IMR-90 (cell line): ENCODE results near the gene ACACA. TPM values are rescaled to one million over a fixed set of nuclear protein-coding genes. Genes with fewer than 3 reads are reported as not detected.

Experiments used
- ATAC-seq: fragments of 200-7000 bp; cut with Tn5 transposase; 2 replicates; pipeline ENCODE4 v1.9.1; 2020; ENCODE audit warnings: low read depth, mild to moderate bottlenecking, moderate library complexity
- BruUV-seq: library from RNA; stranded (reverse); fragments of 400-500 nt; replicated peaks from 2 replicates; lab custom pipeline; 2021; lab: Mats Ljungman, UMichigan
- CTCF ChIA-PET: fragments of 300-600 bp; formaldehyde crosslinking; extraction: SDS; loops from one replicate; lab custom pipeline; 2021; ENCODE audit warnings: antibody characterized with exemption; lab: Yijun Ruan, JAX
- POLR2A ChIA-PET: fragments of 300-600 bp; sonication (Branson Sonifier 250); formaldehyde crosslinking; loops from one replicate; lab custom pipeline; 2022; ENCODE audit warnings: antibody characterized with exemption; ENCODE audit not compliant: unreplicated experiment; lab: Charles Lee
- DNase-seq: peaks from one replicate; pipeline ENCODE4 v3.0.0; 2013
- H2AFZ ChIP-seq: replicated peaks from 2 replicates; pipeline ENCODE3; 2013; ENCODE audit warnings: low read length, mild to moderate bottlenecking; ENCODE audit not compliant: poor library complexity
- H2AK5ac ChIP-seq: 2 replicates; pipeline ENCODE4 v1.6.1; 2013; ENCODE audit warnings: low read depth, low read length, inconsistent platforms
- H2AK9ac ChIP-seq: replicated peaks from 2 replicates; pipeline ENCODE3; 2013; ENCODE audit warnings: mild to moderate bottlenecking, low read depth, low read length, moderate library complexity; ENCODE audit not compliant: poor library complexity
- H2BK120ac ChIP-seq: 2 replicates; pipeline ENCODE4 v1.6.1; 2013; ENCODE audit warnings: low read depth, low read length, inconsistent platforms
- H2BK15ac ChIP-seq: 3 replicates; pipeline ENCODE4 v1.6.1; 2013; ENCODE audit warnings: low read depth, low read length, inconsistent platforms
- H2BK20ac ChIP-seq: 2 replicates; pipeline ENCODE4 v1.6.1; 2013; ENCODE audit warnings: low read depth, mild to moderate bottlenecking, inconsistent platforms, low read length, moderate library complexity
- H2BK5ac ChIP-seq: 2 replicates; pipeline ENCODE4 v1.6.1; 2013; ENCODE audit warnings: mild to moderate bottlenecking, low read depth, low read length, inconsistent platforms; ENCODE audit not compliant: poor library complexity, severe bottlenecking
- H3K14ac ChIP-seq: replicated peaks from 2 replicates; pipeline ENCODE4 v1.6.1; 2013; ENCODE audit warnings: low read depth, low read length, inconsistent platforms
- H3K18ac ChIP-seq: 2 replicates; pipeline ENCODE4 v1.6.1; 2013; ENCODE audit warnings: low read depth, low read length, control low read depth
- H3K23ac ChIP-seq: 2 replicates; pipeline ENCODE4 v1.6.1; 2013; ENCODE audit warnings: low read depth, low read length, inconsistent platforms
- H3K27ac ChIP-seq: 2 replicates; pipeline ENCODE4 v1.5.1; 2013; ENCODE audit warnings: mild to moderate bottlenecking, control low read depth, low read length; ENCODE audit not compliant: insufficient read depth
- H3K27me3 ChIP-seq: 2 replicates; pipeline ENCODE4 v1.6.1; 2013; ENCODE audit warnings: low read length; ENCODE audit not compliant: control insufficient read depth, insufficient read depth
- H3K36me3 ChIP-seq: 2 replicates; pipeline ENCODE4 v1.6.1; 2013; ENCODE audit warnings: low read length, mixed read lengths; ENCODE audit not compliant: control insufficient read depth, insufficient read depth
- H3K4ac ChIP-seq: 2 replicates; pipeline ENCODE4 v1.6.1; 2013; ENCODE audit warnings: low read depth, low read length, inconsistent platforms
- H3K4me1 ChIP-seq: 2 replicates; pipeline ENCODE4 v1.6.1; 2013; ENCODE audit warnings: low read length, mixed read lengths; ENCODE audit not compliant: control insufficient read depth, insufficient read depth
- H3K4me2 ChIP-seq: 2 replicates; pipeline ENCODE4 v1.6.1; 2013; ENCODE audit warnings: low read depth, mild to moderate bottlenecking, control low read depth, low read length, moderate library complexity
- H3K4me3 ChIP-seq: 2 replicates; pipeline ENCODE4 v1.5.1; 2013; ENCODE audit warnings: low read depth, mild to moderate bottlenecking, control low read depth, low read length, moderate library complexity; ENCODE audit not compliant: insufficient read depth
- H3K56ac ChIP-seq: 2 replicates; pipeline ENCODE4 v1.6.1; 2013; ENCODE audit warnings: low read length, inconsistent platforms; ENCODE audit not compliant: insufficient read depth; ENCODE audit errors: extremely low read depth
- H3K79me1 ChIP-seq, 2 experiments: 2 replicates each; pipeline ENCODE4 v1.6.1; 2013; ENCODE audit warnings: low read length in 2 of 2, inconsistent platforms in 1 of 2, low read depth in 1 of 2
- H3K9ac ChIP-seq: 2 replicates; pipeline ENCODE4 v1.6.1; 2013; ENCODE audit warnings: low read depth, low read length, control low read depth
- H3K9me1 ChIP-seq: 2 replicates; pipeline ENCODE4 v1.6.1; 2013; ENCODE audit warnings: low read length, inconsistent platforms; ENCODE audit not compliant: insufficient read depth
- H3K9me3 ChIP-seq: 2 replicates; pipeline ENCODE4 v1.6.1; 2013; ENCODE audit warnings: low read length; ENCODE audit not compliant: control insufficient read depth, insufficient read depth
- H4K20me1 ChIP-seq: 2 replicates; pipeline ENCODE4 v1.6.1; 2013; ENCODE audit warnings: low read length, inconsistent platforms; ENCODE audit not compliant: insufficient read depth
- H4K5ac ChIP-seq: 2 replicates; pipeline ENCODE4 v1.6.1; 2013; ENCODE audit warnings: mild to moderate bottlenecking, low read depth, low read length, control low read depth
- H4K8ac ChIP-seq, 2 experiments: 2 replicates each; pipeline ENCODE4 v1.6.1; 2013; ENCODE audit warnings: low read depth in 2 of 2, low read length in 2 of 2, control low read depth in 1 of 2, inconsistent platforms in 1 of 2
- H4K91ac ChIP-seq: 2 replicates; pipeline ENCODE4 v1.6.1; 2013; ENCODE audit warnings: low read depth, low read length, inconsistent platforms; ENCODE audit not compliant: insufficient read depth
- BHLHE40 ChIP-seq: fragments of 150-350 bp; IDR thresholded peaks from 2 replicates; pipeline ENCODE4 v1.6.1; 2016; ENCODE audit warnings: mild to moderate bottlenecking, low read depth, low read length
- CTCF ChIP-seq: conservative IDR thresholded peaks from 2 replicates; pipeline ENCODE4 v1.5.1; 2012; ENCODE audit warnings: mild to moderate bottlenecking, low read depth, low read length, improper control_type of control experiment
- ELK1 ChIP-seq: fragments of 150-350 bp; IDR thresholded peaks from 2 replicates; pipeline ENCODE4 v1.6.1; 2016; ENCODE audit warnings: low read depth, mild to moderate bottlenecking, low read length, moderate library complexity, borderline replicate concordance
- FOS ChIP-seq: fragments of 150-350 bp; IDR thresholded peaks from 2 replicates; pipeline ENCODE4 v1.6.1; 2016; ENCODE audit warnings: low read depth, low read length
- MAFK ChIP-seq: IDR thresholded peaks from 2 replicates; pipeline ENCODE4 v1.6.1; 2012; ENCODE audit warnings: low read depth, low read length, improper control_type of control experiment
- MAZ ChIP-seq: IDR thresholded peaks from 2 replicates; pipeline ENCODE4 v1.6.1; 2012; ENCODE audit warnings: low read depth, mild to moderate bottlenecking, low read length, improper control_type of control experiment, moderate library complexity, borderline replicate concordance
- NFE2L2 ChIP-seq: fragments of 150-350 bp; IDR thresholded peaks from 2 replicates; pipeline ENCODE4 v1.6.1; 2016; ENCODE audit warnings: low read depth, mild to moderate bottlenecking, low read length
- POLR2A ChIP-seq: IDR thresholded peaks from 2 replicates; pipeline ENCODE4 v1.6.1; 2012; ENCODE audit warnings: mild to moderate bottlenecking, low read depth, low read length
- RAD21 ChIP-seq: IDR thresholded peaks from 2 replicates; pipeline ENCODE4 v1.6.1; 2012; ENCODE audit warnings: low read length, improper control_type of control experiment
- RCOR1 ChIP-seq: IDR thresholded peaks from 2 replicates; pipeline ENCODE4 v1.6.1; 2012; ENCODE audit warnings: mild to moderate bottlenecking, low read length, improper control_type of control experiment; ENCODE audit not compliant: insufficient replicate concordance
- RFX5 ChIP-seq: IDR thresholded peaks from 2 replicates; pipeline ENCODE4 v1.8.0; 2012; ENCODE audit warnings: low read depth, mild to moderate bottlenecking, low read length, moderate library complexity
- SMC3 ChIP-seq: fragments of 150-350 bp; IDR thresholded peaks from 2 replicates; pipeline ENCODE4 v1.6.1; 2016; ENCODE audit warnings: low read depth, mild to moderate bottlenecking, antibody characterized with exemption, low read length, moderate library complexity
- WGBS, 2 experiments: methylation state at CpG; one replicate each; pipeline versions ENCODE4 v1.1.5 to v1.1.7; 2013; ENCODE audit warnings: missing lambda C conversion rate in 2 of 2; ENCODE audit not compliant: insufficient read length in 1 of 2; ENCODE audit errors: extremely low coverage in 2 of 2; 5-methylcytosine and 5-hydroxymethylcytosine counted together
- dilution Hi-C: fragments of 300-500 bp; cut with HindIII; formaldehyde crosslinking; loops from one replicate; pipeline ENCODE4 v1.14.3; 2018; ENCODE audit warnings: low sequenced_read_pairs; ENCODE audit not compliant: unreplicated experiment
- in situ Hi-C: fragments of 300-500 bp; cut with MboI; formaldehyde crosslinking; loops from 3 replicates; pipeline ENCODE4 v1.14.3; 2019; ENCODE audit warnings: low sequenced_read_pairs, inconsistent platforms, mixed read lengths
- intact Hi-C: fragments of 100-400 bp; cut with micrococcal nuclease; formaldehyde crosslinking; loops from 2 replicates; pipeline ENCODE4 v1.10.0; 2022
- polyA plus RNA-seq, 3 experiments: library from polyadenylated mRNA; depleted of rRNA; stranded (reverse); fragments of >200 nt; gene quantifications; 2 replicates each; pipeline ENCODE4 v1.2.3, GENCODE V29; 2012; ENCODE audit warnings: low replicate concordance in 1 of 3
- total RNA-seq: library from RNA; depleted of rRNA; stranded (reverse); fragments of >200 nt; gene quantifications from 2 replicates; pipeline ENCODE4 v1.2.3, GENCODE V29; 2012

The ACACA gene
- total and polyA plus RNA-seq, 2 of the 4 experiments (the other 2 are of a cell fraction): 21.3 to 39.1 TPM

- dilution Hi-C loops: no loop called here
- intact Hi-C loops: no loop called here
- DNase-seq (no peak), ATAC-seq (peak; percentile 43)
- H4K8ac ChIP-seq: no peak overlapping the region
- no peak overlapping the region for H2BK20ac ChIP-seq
- CTCF ChIA-PET: no interaction called here
- H3K9me1 ChIP-seq: peaks cover 13% of the 10 kb centered on the region
- no peak overlapping the region for H2AK5ac ChIP-seq
- BruUV-seq: no TSS peak
- H2AK9ac ChIP-seq: no peak overlapping the region
- no peak overlapping the region for H3K4me3 ChIP-seq
- no peak overlapping the region for H3K4ac ChIP-seq
- no peak overlapping the region for H4K91ac ChIP-seq
- peak overlapping the region; percentile 4 for H2BK5ac ChIP-seq
- in situ Hi-C loops: no loop called here
- 0 out of 2 replicates have a peak, but pooled peaks cover 2% of the 10 kb centered on the region for H3K4me1 ChIP-seq
- H3K14ac ChIP-seq: no peak overlapping the region
- peaks cover 0 to 10% of the 10 kb centered on the region in 2 experiments; a peak in 2 of 4 replicates for H3K79me1 ChIP-seq
- POLR2A ChIA-PET: no interaction called here
- no peak overlapping the region for H2AFZ ChIP-seq
- no CpG with 5 or more reads among the region's 5 CpGs for whole genome bisulfite sequencing, 2 experiments
- 0 out of 2 replicates have a peak, but pooled peaks cover 3% of the 10 kb centered on the region for H4K20me1 ChIP-seq
- TF ChIP-seq RCOR1 (no peak), CTCF (no peak), SMC3 (no peak), FOS (no peak), ELK1 (no peak), RAD21 (no peak), POLR2A (no peak), BHLHE40 (no peak), RFX5 (no peak), NFE2L2 (no peak), MAZ (no peak), MAFK (no peak)
- no peak overlapping the region for H2BK15ac ChIP-seq
- no peaks in the 10 kb centered on the region for H3K9me3 ChIP-seq
- peak overlapping the region; percentile 17; the same call in 1 of the 2 replicates for H3K23ac ChIP-seq
- no peak overlapping the region for H3K4me2 ChIP-seq
- H3K36me3 ChIP-seq: peaks cover 4% of the 10 kb centered on the region; the same call in 1 of the 2 replicates
- H3K27ac ChIP-seq: no peak overlapping the region
- H3K56ac ChIP-seq: no peak overlapping the region
- H3K9ac ChIP-seq: no peak overlapping the region
- no peak overlapping the region for H4K5ac ChIP-seq
- no peaks in the 10 kb centered on the region for H3K27me3 ChIP-seq
- no peak overlapping the region for H3K18ac ChIP-seq
- no peak overlapping the region for H2BK120ac ChIP-seq
Measured at GRCh38 chr17:37177254-37177870, 229.3 kb downstream of the ACACA start.
